Activated T-helper 1 cell treated with anti-CD3 and anti-CD28 coated beads, Interleukin-12 subunit alpha, Interleukin-12 subunit beta, Interleukin-2, Interleukin-4 antibody, amounts not matched to agents 30 ng/mL and 10 ng/mL and 1 ng/mL, durations not matched to agents 14 hours and 24 hours and 36 hours (primary cell): ENCODE data around the gene CYP21A2. TPM values are rescaled to one million over a fixed set of nuclear protein-coding genes. Genes with fewer than 3 reads are reported as not detected.
A peak's percentile ranks its signal among the peaks of the same experiment; 100 is the strongest.
"Not testable (repeated sequence)": the region's sequence is repeated elsewhere in the genome, so short reads cannot be mapped to it uniquely, and the experiment has no call there.

ENCODE experiments used
- DNase-seq: peaks from one replicate; pipeline ENCODE4 v3.0.0; 2021; ENCODE audit warnings: low spot score
- H3K27ac Mint-ChIP-seq: one replicate; pipeline ENCODE4 v1.8.0; 2021; ENCODE audit warnings: mild to moderate bottlenecking, mixed read lengths
- H3K27me3 Mint-ChIP-seq: one replicate; pipeline ENCODE4 v1.8.0; 2022; ENCODE audit warnings: mild to moderate bottlenecking, moderate library complexity, mixed read lengths; ENCODE audit not compliant: insufficient read depth
- H3K36me3 Mint-ChIP-seq: one replicate; pipeline ENCODE4 v1.8.0; 2021; ENCODE audit warnings: low read depth, mixed read lengths
- H3K4me1 Mint-ChIP-seq: one replicate; pipeline ENCODE4 v1.8.0; 2021; ENCODE audit warnings: low read depth, mixed read lengths
- H3K4me3 Mint-ChIP-seq: one replicate; pipeline ENCODE4 v1.8.0; 2021; ENCODE audit warnings: mild to moderate bottlenecking, moderate library complexity, mixed read lengths
- H3K9me3 Mint-ChIP-seq: one replicate; pipeline ENCODE4 v1.8.0; 2021; ENCODE audit warnings: mixed read lengths
- intact Hi-C: fragments of 100-400 bp; cut with micrococcal nuclease; formaldehyde crosslinking; loops from one replicate; pipeline ENCODE4 v1.15.1; 2024
- total RNA-seq: library from RNA; stranded (reverse); gene quantifications from 2 replicates; pipeline ENCODE4 v1.2.3, GENCODE V29; 2022

The CYP21A2 gene
- total RNA-seq, 1 donor from 2014 or later, result 0.36 TPM

GRCh38 chr6:32040299-32041049 is 2.3 kb downstream of the CYP21A2 start:
- H3K27ac Mint-ChIP-seq, H3K36me3 Mint-ChIP-seq, H3K4me1 Mint-ChIP-seq, H3K4me3 Mint-ChIP-seq, H3K27me3 Mint-ChIP-seq, H3K9me3 Mint-ChIP-seq, intact Hi-C loops, DNase-seq: not testable (repeated sequence)

GRCh38 chr6:32041050-32041321 is 2.8 kb downstream of the CYP21A2 start:
- H3K9me3 Mint-ChIP-seq, H3K36me3 Mint-ChIP-seq, H3K4me1 Mint-ChIP-seq, H3K27ac Mint-ChIP-seq, intact Hi-C loops, H3K4me3 Mint-ChIP-seq, H3K27me3 Mint-ChIP-seq, DNase-seq: not testable (repeated sequence)

GRCh38 chr6:32041385-32041784 is 3.2 kb downstream of the CYP21A2 start:
- H3K27me3 Mint-ChIP-seq, H3K36me3 Mint-ChIP-seq, DNase-seq, H3K4me3 Mint-ChIP-seq, H3K4me1 Mint-ChIP-seq, intact Hi-C loops, H3K27ac Mint-ChIP-seq, H3K9me3 Mint-ChIP-seq: not testable (repeated sequence)

- H3K4me1 Mint-ChIP-seq, DNase-seq, intact Hi-C loops, H3K9me3 Mint-ChIP-seq, H3K27ac Mint-ChIP-seq, H3K4me3 Mint-ChIP-seq, H3K36me3 Mint-ChIP-seq, H3K27me3 Mint-ChIP-seq: not testable (repeated sequence)
Observed at GRCh38 chr6:32042276-32042675, 4.1 kb downstream of the CYP21A2 start.

GRCh38 chr6:32043589-32044380 is 5.6 kb downstream of the CYP21A2 start:
- H3K36me3 Mint-ChIP-seq, H3K27me3 Mint-ChIP-seq, H3K4me1 Mint-ChIP-seq, H3K27ac Mint-ChIP-seq, DNase-seq, H3K9me3 Mint-ChIP-seq, H3K4me3 Mint-ChIP-seq, intact Hi-C loops: not testable (repeated sequence)

- H3K36me3 Mint-ChIP-seq, H3K4me3 Mint-ChIP-seq, DNase-seq, H3K27me3 Mint-ChIP-seq, H3K9me3 Mint-ChIP-seq, intact Hi-C loops, H3K27ac Mint-ChIP-seq, H3K4me1 Mint-ChIP-seq: not testable (repeated sequence)
Observed at GRCh38 chr6:32044916-32045315, 6.7 kb downstream of the CYP21A2 start.

DNA sequence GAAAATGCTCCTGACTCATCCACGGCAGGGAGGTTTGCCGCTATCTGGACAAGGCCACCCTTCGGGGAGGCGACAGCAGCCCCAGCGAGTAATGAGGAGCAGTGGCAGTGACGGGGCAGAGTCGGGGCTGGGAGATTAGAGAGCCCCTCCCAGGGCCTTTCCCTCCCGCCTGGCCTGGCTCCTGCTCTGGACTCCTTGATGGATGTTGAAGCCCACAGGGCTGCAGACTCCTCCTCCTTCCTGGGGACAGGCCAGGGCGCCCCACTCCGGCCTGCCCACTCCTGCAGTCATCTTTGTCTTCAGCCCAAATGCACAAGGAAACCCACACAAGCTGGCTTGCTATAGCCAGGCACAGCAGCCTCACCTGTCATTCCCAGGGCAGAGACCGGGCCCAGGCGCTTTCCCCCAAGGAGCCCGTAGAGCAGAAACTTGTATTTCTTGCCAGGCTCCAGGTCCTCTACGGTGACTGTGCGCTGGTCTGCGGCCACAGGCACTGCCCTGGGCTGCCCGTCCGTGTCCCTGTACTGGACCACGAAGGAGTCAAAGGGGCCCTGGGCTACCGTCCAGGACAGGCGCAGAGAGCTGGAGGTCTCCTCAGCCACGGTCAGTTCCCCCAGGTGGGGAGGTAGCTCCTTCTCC is 7.7 kb downstream of the CYP21A2 start:
- intact Hi-C loops, result no loop called here
- no peaks in the 10 kb centered on the region for H3K27me3 Mint-ChIP-seq
- H3K4me3 Mint-ChIP-seq, result no peak overlapping the region
- peaks cover 5% of the 10 kb centered on the region for H3K4me1 Mint-ChIP-seq
- no peaks in the 10 kb centered on the region for H3K9me3 Mint-ChIP-seq
- H3K36me3 Mint-ChIP-seq, result no peaks in the 10 kb centered on the region
- no peak overlapping the region for H3K27ac Mint-ChIP-seq
- DNase-seq, result no peak

DNA sequence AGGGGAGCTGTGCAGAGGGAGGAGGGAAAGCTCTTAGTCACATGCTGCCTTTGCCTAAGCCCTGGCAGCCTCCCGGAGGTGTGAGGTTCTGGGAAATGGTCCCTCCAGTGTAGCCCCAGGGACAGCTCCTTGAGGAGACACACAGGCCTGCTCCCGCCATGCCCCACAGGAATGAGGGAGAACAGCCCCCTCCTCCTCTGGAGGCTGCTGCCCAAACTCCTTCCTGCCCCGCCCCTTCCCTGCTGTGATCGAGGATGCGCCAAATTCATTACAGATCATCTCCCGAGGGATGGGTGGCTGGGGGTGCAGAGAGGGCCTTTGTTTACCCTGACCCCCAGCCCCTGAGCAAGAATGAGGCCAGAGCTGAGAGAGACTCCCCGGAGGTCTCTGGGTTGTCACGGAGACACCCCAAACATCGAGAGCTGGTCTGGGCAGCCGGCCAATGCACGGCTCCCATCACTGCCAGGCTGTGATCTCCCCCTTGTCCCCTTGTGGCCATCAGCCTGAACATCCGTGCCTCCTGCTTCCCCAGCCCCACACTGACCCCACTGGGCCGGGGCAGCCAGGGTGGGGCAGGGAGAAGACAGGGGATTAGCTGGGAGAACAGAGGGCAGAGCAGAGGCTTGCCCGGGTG is 8.4 kb downstream of the CYP21A2 start:
- no peak for DNase-seq
- peaks cover 5% of the 10 kb centered on the region for H3K4me1 Mint-ChIP-seq
- intact Hi-C loops, result no loop called here
- H3K27me3 Mint-ChIP-seq, result no peaks in the 10 kb centered on the region
- no peaks in the 10 kb centered on the region for H3K36me3 Mint-ChIP-seq
- no peaks in the 10 kb centered on the region for H3K9me3 Mint-ChIP-seq
- H3K4me3 Mint-ChIP-seq, result no peak overlapping the region
- H3K27ac Mint-ChIP-seq, result no peak overlapping the region

DNA sequence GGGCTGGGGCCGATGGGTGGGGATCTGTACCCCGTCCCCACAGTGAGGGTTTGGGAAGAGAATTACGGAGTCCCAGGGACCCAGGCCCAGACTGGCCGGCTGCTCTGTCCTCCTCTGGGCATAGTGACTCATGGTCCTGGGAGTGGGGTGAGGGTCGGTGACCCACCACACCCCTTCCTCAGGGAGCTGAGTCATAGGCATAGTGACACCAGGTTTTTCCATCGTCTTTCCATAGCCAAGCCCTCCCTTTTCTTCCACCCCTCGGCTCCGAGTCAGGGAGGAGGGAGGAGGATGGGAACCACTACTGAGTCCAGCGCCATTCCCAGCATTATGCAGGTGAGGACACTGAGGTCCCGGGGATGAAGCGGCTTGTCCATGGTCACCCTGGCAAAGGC is 8.9 kb downstream of the CYP21A2 start:
- no peak overlapping the region for H3K4me3 Mint-ChIP-seq
- intact Hi-C loops, result no loop called here
- H3K36me3 Mint-ChIP-seq, result no peaks in the 10 kb centered on the region
- no peak overlapping the region for H3K27ac Mint-ChIP-seq
- no peak for DNase-seq
- H3K9me3 Mint-ChIP-seq, result no peaks in the 10 kb centered on the region
- H3K27me3 Mint-ChIP-seq, result peaks cover 2% of the 10 kb centered on the region
- H3K4me1 Mint-ChIP-seq, result peaks cover 5% of the 10 kb centered on the region

- no peak for DNase-seq
- Mint-ChIP-seq H3K4me3 (no peak overlapping the region), H3K4me1 (peaks cover 5% of the 10 kb centered on the region), H3K27ac (no peak overlapping the region), H3K9me3 (no peaks in the 10 kb centered on the region), H3K36me3 (no peaks in the 10 kb centered on the region), H3K27me3 (peaks cover 2% of the 10 kb centered on the region)
- intact Hi-C loops, result no loop called here
Observed at GRCh38 chr6:32047539-32047854, 9.3 kb downstream of the CYP21A2 start.

GRCh38 chr6:32047855-32048766 is 9.9 kb downstream of the CYP21A2 start:
- Mint-ChIP-seq H3K36me3 (no peaks in the 10 kb centered on the region), H3K4me3 (no peak overlapping the region), H3K27ac (no peak overlapping the region), H3K27me3 (peaks cover 2% of the 10 kb centered on the region), H3K9me3 (no peaks in the 10 kb centered on the region), H3K4me1 (peaks cover 5% of the 10 kb centered on the region)
- intact Hi-C loops, result loop anchor here (1.0 kb wide), 1 partner anchor 106 kb away; the partner anchor contains the start of gene PPT2
- DNase-seq, result peak; percentile 52

GRCh38 chr6:32049149-32049548 is 10.9 kb downstream of the CYP21A2 start:
- H3K4me1 Mint-ChIP-seq, H3K27ac Mint-ChIP-seq, H3K9me3 Mint-ChIP-seq, H3K4me3 Mint-ChIP-seq, H3K27me3 Mint-ChIP-seq, H3K36me3 Mint-ChIP-seq, intact Hi-C loops, DNase-seq: not testable (repeated sequence)
